NT2/D1 (cell line): ENCODE measurements around the gene TRIM9.

Experiments
- DNase-seq: peaks from one replicate; pipeline ENCODE4 v3.0.0-alpha.2; 2011; ENCODE audit warnings: low read depth, low spot score
- H3K27me3 ChIP-seq: 2 replicates; pipeline ENCODE4 v1.6.0; 2011; ENCODE audit warnings: mild to moderate bottlenecking; ENCODE audit not compliant: insufficient read length, insufficient read depth
- H3K36me3 ChIP-seq: 2 replicates; pipeline ENCODE4 v1.6.1; 2011; ENCODE audit warnings: mild to moderate bottlenecking, low read length, mixed read lengths; ENCODE audit not compliant: insufficient read depth, insufficient read length
- H3K4me1 ChIP-seq: 2 replicates; pipeline ENCODE4 v1.5.1; 2011; ENCODE audit not compliant: insufficient read depth, insufficient read length
- H3K4me3 ChIP-seq: 2 replicates; pipeline ENCODE4 v1.5.1; 2011; ENCODE audit warnings: low read depth; ENCODE audit not compliant: insufficient read length
- H3K9ac ChIP-seq: 2 replicates; pipeline ENCODE4 v1.6.0; 2011; ENCODE audit warnings: low read depth; ENCODE audit not compliant: insufficient read length
- H3K9me3 ChIP-seq: 2 replicates; pipeline ENCODE4 v1.5.1; 2011; ENCODE audit warnings: mild to moderate bottlenecking, low read length; ENCODE audit not compliant: insufficient read depth
- SUZ12 ChIP-seq: IDR thresholded peaks from 2 replicates; pipeline ENCODE4 v1.6.1; 2011; ENCODE audit not compliant: insufficient read length, insufficient read depth; ENCODE audit errors: extremely low read depth
- YY1 ChIP-seq: IDR thresholded peaks from 2 replicates; pipeline ENCODE4 v1.6.1; 2011; ENCODE audit not compliant: insufficient read length, insufficient read depth
- ZNF274 ChIP-seq: IDR thresholded peaks from 2 replicates; pipeline ENCODE4 v1.6.1; 2011; ENCODE audit warnings: mild to moderate bottlenecking, low read depth, low read length

TRIM9 gene

GRCh38 chr14:50937325-50937724 lies 157.6 kb downstream of the TRIM9 start:
- TF ChIP-seq YY1, result no peak
- TF ChIP-seq SUZ12, result no peak
- TF ChIP-seq ZNF274, result no peak
- DNase-seq, result no peak

DNA sequence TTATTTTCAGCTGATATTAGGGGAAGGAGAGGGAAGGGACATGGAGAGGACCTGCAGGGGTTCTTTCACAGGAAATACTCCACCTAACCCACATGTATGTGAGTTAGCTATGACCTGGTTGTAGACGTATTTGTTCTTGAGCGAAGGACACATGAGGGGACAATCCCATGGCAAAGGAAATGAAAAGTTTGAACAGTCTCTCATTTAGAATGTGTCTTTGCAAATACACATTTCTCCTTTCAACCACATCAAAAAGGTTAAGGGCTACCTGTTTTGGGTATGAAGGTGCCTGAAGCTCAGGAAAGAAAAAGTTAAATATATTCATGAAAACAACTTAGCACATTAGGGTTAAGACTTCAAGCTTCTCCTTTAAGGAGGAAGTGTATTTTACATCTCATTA lies 158.0 kb downstream of the TRIM9 start:
- Histone ChIP-seq H3K4me3 (no peak overlapping the region), H3K9me3 (no peaks in the 10 kb centered on the region), H3K4me1 (no peaks in the 10 kb centered on the region), H3K27me3 (no peaks in the 10 kb centered on the region), H3K36me3 (peaks cover 24% of the 10 kb centered on the region), H3K9ac (no peak overlapping the region)
- TF ChIP-seq SUZ12 (no peak), YY1 (no peak), ZNF274 (no peak)
- DNase-seq, result no peak

More at GRCh38 chr14:50937325-50937724, 157.6 kb downstream of the TRIM9 start:
- H3K9me3 ChIP-seq, result no peaks in the 10 kb centered on the region
- no peaks in the 10 kb centered on the region for H3K27me3 ChIP-seq
- H3K4me3 ChIP-seq, result no peak overlapping the region
- H3K36me3 ChIP-seq, result peaks cover 28% of the 10 kb centered on the region
- H3K4me1 ChIP-seq, result no peaks in the 10 kb centered on the region
- no peak overlapping the region for H3K9ac ChIP-seq

GRCh38 chr14:50936016-50936340 lies 158.9 kb downstream of the TRIM9 start:
- H3K9me3 ChIP-seq, result no peaks in the 10 kb centered on the region
- H3K36me3 ChIP-seq, result peaks cover 24% of the 10 kb centered on the region
- H3K4me3 ChIP-seq, result no peak overlapping the region
- H3K9ac ChIP-seq, result no peak overlapping the region
- H3K27me3 ChIP-seq, result no peaks in the 10 kb centered on the region
- TF ChIP-seq SUZ12, result no peak
- TF ChIP-seq ZNF274, result no peak
- TF ChIP-seq YY1, result no peak
- H3K4me1 ChIP-seq, result no peaks in the 10 kb centered on the region
- DNase-seq, result no peak

DNA sequence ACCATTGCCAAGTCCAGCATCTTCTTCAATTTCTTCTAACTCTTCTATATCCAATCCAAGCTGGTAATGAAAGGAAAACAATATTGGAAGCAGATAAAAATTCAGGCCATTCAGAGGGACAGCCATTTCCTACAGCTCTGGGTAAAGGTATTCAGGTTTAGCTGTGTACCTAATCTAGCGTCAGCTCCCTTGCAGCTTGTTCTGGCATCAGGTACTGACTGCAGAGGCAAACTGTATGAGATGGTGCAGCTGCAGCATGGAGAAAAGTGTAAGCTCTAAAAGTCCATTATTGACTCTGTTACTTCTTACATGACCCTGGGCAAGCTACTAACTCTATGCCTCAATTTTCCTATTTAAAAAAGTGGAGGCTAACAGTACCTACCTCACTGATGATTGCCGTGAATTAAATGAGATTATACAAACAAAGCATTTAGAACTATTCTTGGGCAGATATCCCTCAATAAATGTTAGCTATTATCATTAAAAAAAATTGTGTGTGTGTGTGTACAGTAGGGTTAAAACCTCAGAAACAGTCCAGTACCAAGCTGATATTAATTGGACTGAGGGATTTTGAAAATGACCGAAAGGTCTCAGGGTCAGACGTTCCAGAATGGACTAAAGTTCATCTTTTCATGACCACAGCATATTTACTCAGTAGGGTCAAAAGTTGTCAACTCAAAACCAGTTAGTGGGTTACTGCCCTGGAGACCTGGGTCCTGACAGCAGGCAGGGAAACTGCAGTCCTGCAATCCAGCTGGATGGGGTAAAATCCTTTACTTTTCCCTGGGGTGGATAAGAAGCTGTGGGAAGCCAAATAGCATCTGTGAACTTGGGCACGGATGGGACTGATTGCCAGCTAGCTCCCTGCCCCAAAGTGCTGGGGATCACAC lies 159.5 kb downstream of the TRIM9 start:
- Histone ChIP-seq H3K9ac (no peak overlapping the region), H3K4me3 (no peak overlapping the region)

GRCh38 chr14:50932592-50933495 lies 162.1 kb downstream of the TRIM9 start:
- Histone ChIP-seq H3K9ac (no peak overlapping the region), H3K4me3 (no peak overlapping the region), H3K27me3 (no peaks in the 10 kb centered on the region), H3K4me1 (no peaks in the 10 kb centered on the region), H3K36me3 (peaks cover 42% of the 10 kb centered on the region), H3K9me3 (no peaks in the 10 kb centered on the region)
- DNase-seq, result no peak
- TF ChIP-seq YY1 (no peak), ZNF274 (no peak), SUZ12 (no peak)

More for the DNA sequence above, 159.5 kb downstream of the TRIM9 start:
- no peaks in the 10 kb centered on the region for H3K27me3 ChIP-seq
- H3K36me3 ChIP-seq, result peaks cover 25% of the 10 kb centered on the region
- H3K4me1 ChIP-seq, result no peaks in the 10 kb centered on the region
- TF ChIP-seq ZNF274, result no peak
- TF ChIP-seq SUZ12, result no peak
- no peak for TF ChIP-seq YY1
- no peak for DNase-seq
- H3K9me3 ChIP-seq, result no peaks in the 10 kb centered on the region

DNA sequence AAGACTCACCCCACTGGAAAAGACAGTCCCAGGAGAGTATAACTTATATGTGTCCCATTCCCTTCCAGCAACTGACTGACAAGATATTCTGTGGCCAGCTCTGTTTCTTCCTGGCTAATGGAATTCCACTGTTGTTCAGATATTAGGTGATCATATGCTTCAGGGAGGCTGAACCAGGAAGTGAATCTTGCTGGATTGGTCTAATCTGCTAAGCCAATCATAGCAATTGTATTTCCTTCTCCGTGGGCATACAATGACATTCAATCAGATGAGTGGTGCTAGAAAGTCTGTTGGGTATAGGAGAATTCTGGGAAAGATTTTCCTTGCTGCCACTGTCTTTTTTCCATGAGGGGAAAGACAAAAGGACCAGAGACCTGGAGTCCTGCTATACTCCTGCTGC lies 162.7 kb downstream of the TRIM9 start:
- Histone ChIP-seq H3K4me1 (no peaks in the 10 kb centered on the region), H3K9me3 (no peaks in the 10 kb centered on the region), H3K9ac (no peak overlapping the region), H3K27me3 (no peaks in the 10 kb centered on the region), H3K4me3 (no peak overlapping the region), H3K36me3 (peaks cover 45% of the 10 kb centered on the region)
- DNase-seq, result no peak
- TF ChIP-seq YY1, result no peak
- no peak for TF ChIP-seq ZNF274
- TF ChIP-seq SUZ12, result no peak

DNA sequence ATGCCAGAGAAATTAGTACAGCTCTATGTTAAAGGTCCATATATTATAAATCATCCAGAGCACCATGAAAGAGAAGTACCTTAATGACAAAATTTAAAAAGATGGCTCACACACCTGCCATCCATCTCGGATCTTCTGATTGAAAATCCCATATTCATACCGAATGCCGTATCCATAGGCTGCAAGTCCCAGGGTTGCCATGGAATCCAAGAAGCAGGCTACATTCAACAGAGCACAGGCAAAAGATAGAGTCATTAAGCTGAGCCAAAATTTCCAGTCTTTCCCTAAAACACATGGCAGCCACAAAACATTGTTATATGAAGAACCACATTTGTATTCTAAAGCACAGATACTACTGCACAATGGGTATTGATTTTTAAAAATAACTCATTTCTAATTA lies 163.3 kb downstream of the TRIM9 start:
- Histone ChIP-seq H3K9me3 (no peaks in the 10 kb centered on the region), H3K27me3 (no peaks in the 10 kb centered on the region), H3K36me3 (peaks cover 45% of the 10 kb centered on the region), H3K9ac (no peak overlapping the region), H3K4me3 (no peak overlapping the region), H3K4me1 (no peaks in the 10 kb centered on the region)
- TF ChIP-seq ZNF274 (no peak), YY1 (no peak), SUZ12 (no peak)
- DNase-seq, result no peak
